HG02884 (cell line): ENCODE data around the gene SETD4.

Experiments
- ATAC-seq: cut with Tn5 transposase; IDR thresholded peaks from one replicate; pipeline ENCODE4 v1.9.1; 2021; ENCODE audit warnings: mild to moderate bottlenecking, moderate library complexity; ENCODE audit not compliant: unreplicated experiment

The SETD4 gene

GRCh38 chr21:36048357-36048756 is 12.0 kb downstream of the SETD4 start:
- no peak for ATAC-seq

DNA sequence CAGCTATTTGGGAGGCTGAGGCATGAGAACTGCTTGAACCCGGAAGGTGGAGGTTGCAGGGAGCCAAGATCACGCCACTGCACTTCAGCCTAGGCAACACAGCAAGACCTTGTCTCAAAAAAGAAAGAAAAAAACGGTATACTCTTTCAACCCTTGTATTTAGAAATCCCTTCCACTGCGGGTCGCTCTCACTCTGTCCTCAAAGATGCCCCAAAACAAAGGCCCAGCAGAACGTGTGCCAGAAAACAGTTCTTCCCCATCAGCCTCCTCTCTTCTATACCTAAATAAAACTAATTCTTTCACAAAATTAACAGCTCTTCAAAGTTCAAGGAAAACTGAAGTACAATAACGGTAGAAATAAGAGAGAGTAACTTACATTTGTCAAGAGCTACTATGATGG is 13.2 kb downstream of the SETD4 start:
- ATAC-seq: no peak

DNA sequence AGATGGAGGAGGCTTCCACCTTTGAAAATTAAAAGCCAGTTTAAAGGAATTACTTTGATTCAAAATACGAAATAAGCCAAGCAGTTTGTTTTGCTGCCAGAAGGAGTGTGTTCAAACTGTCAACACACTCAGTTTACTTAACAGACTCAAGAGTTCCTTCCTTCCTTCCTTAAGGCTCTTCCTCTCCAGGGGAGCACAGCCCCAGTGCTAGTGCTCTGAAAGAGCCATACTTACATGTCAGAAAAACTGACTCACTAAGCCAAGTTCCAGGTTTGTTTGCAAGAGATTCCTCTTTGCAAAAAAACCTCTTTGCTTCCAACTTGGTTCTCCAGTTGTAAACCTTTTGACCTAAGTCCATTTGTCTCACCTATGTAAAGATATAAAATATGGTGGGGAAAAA is 14.3 kb downstream of the SETD4 start:
- no peak for ATAC-seq

DNA sequence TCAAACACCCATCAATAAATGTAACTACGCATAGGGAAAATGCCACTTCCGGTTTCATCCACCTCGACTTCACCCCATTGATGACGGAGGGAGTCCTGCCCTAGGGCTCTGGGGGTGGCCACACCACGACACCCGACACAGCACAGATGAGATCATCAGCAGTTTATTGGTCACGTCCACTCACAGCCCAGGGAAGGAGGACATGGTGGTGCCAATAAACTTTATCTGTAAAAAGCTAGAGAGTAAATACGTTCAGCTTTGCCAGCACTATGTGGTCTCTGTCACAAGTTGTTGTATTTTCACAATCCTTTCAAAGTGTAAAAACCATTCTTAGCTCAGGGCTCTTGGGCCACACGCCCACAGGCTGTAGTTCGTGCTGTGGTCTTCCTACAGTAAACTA is 16.3 kb downstream of the SETD4 start:
- ATAC-seq: no peak

- no peak for ATAC-seq
Measured at GRCh38 chr21:36041910-36042309, 18.4 kb downstream of the SETD4 start.

- no peak for ATAC-seq
Measured at GRCh38 chr21:36040389-36040788, 19.9 kb downstream of the SETD4 start.

DNA sequence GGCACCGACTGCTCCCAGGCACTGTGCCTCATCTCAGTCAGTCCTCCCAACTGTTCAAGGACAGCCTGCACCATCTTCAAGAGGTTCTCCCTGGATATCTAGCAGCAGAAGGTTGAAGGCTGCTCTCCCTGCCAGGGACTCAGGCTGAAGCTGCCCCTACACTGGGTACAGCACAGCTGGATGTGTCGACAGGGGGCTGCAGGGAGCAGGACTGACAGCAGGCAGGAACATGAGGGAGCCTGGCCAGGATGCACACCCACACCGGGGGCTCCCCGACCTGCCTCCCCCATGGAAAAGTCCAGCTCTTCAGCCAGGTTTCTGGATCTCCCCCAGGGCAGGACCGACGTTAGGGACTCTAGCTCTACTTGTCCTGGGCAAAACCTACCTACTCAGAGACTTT is 20.5 kb downstream of the SETD4 start:
- no peak for ATAC-seq

DNA sequence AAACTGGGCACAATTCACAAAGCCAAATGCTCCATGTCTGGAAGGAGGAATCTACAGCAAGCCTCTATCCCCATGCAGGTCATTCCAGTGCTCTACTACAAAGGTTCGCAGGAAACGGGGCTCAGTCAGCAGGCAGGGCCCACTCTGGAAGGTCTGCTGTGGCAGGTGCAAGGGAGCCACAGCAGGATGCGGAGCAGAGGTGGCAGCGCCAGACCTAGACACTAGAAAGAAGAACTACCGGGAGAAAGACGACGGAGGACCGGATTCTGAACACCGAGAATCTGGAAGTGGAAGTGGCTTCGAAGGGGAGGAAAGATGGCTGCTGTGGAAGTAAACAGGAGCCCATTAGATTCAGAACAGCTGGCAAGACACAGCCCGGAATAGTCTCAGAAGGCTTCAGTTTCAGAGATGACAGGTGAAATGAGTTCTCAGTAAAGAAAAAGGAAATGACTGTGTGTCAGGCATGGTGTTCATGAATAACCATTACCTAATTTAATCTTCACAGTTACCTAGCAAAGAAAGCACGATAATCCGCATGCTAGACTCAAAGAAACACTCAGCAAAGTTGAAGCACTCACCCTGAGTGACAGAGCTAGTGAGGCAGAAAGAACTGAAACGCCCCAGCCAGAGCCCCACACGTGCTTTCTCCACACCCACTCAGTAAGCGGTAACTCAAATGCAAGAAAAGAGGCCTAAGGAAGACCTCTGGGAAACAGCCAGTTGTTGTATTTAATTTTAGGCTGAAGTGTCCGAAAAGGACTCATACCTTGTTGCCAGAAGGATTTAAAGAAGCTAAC is 21.4 kb downstream of the SETD4 start:
- no peak for ATAC-seq

DNA sequence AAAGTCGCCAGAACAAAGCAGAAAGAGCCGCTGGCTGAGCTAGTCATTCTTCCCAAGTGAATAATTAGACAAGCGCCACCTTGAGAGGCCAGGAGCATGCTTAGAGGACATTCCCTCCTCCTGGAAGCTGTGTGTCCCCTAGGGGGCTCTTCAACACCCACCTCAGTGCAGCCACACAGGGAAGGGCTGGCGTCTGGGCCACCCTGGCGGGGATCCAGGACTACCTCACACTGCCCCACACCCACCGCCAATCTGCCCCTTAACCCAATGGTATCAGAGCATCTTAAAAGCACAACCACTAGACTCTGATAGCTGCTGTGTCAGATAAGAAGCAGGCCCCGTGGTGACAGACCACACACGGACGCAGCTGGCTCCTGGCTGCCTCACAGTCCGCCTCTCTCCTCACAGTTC is 24.9 kb downstream of the SETD4 start:
- ATAC-seq: no peak

GRCh38 chr21:36034211-36034913 is 26.0 kb downstream of the SETD4 start:
- ATAC-seq: no peak

- ATAC-seq: no peak
Measured at GRCh38 chr21:36032647-36033406, 27.5 kb downstream of the SETD4 start.

DNA sequence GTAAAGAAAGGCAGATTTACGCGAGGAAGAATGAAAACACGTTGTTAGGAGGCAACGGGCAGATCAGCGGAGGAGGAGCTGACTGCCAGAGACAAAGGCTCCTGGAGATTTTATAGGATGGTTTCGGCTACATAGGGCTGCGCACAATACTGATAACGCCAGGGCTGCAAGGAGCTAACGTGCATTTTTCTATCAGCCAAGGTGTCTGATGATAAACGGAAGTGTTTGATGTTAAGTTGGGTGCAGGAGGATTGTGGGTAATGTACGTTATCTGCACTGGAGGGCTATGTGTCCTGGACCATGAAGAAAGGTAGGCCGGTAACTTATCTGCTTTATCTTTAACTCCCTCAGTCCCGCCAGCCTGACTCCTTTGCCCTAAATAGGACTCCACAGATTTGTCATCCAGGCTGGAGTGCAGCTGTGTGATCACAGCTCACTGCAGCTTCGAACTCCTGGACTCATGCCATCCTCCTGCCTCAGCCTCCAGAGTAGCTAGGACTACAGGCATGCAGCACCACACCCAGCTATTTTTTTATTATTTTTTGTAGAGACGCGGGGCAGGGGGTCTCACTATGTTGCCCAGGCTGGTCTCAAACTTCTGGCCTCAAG is 29.6 kb downstream of the SETD4 start:
- ATAC-seq: no peak

GRCh38 chr21:36029309-36029708 is 31.0 kb downstream of the SETD4 start:
- no peak for ATAC-seq

GRCh38 chr21:36028127-36029069 is 31.9 kb downstream of the SETD4 start:
- ATAC-seq: peak; percentile 52

GRCh38 chr21:36027347-36027746 is 33.0 kb downstream of the SETD4 start:
- ATAC-seq: no peak

DNA sequence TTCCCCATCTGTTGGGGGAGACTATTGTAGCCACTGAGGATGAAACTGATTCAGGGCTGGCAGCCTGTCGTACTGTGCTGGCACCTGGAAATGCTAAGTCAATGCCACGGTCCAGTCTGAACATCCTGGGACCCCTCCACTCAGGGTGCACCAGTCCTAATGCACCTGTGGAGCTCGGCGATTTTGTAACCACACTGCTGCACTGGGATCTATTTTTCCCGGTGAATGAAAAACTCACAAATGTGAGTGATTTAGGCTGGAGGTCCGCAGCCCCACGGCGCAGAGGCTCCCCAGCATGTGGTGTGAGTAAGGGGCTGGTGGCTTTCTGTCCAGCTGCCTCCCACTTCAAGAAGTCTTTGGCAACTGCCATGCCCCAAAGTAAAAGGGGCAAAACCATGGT is 35.5 kb downstream of the SETD4 start:
- no peak for ATAC-seq

DNA sequence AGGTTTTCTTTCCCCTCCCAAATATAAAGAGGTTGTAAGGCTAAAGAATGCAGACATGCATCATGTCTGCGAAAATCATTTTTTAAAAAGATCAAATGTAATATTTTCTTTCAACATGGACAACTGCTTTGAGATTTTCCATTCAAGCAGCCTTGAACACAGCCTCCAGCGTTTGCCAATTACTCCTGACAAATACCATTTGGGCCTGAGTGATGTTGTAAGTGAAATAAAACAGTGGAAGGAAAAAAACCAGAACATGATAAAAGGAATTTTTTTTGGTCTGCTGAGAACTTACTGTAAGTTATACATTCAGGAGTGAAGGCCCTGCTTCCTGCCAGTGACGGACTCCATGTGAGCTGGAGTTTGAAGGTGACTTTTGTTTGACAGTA is 37.2 kb downstream of the SETD4 start:
- no peak for ATAC-seq

DNA sequence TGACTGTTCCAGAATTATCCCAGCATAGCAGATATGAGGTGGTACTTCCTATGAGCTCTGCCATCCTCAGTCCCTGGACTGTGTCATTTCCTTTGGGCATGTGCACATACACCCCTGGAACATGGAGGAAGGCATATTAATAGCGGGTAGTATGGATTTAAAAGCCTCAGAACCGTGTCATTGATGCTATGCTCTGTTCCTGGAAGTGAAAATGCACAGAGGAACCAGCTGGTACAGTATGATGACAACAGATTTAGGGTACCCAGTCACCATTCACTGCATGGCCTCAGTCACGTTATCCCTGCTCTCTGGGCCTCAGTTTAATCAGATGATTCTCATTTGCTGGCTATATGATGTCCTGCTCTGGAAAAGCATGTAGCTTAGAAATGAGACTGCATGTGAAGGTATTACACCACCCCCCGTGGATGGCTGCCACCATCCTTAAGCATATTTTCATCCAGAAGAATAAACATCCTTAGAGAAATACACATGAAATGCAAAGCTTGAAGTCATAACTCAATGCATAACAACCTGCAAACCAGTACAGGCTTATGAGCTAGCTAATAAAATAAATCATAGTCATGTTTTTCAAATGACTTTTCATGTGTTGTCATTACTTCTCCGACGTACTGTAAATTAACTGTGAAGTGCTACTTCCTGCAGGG is 37.8 kb downstream of the SETD4 start:
- ATAC-seq: no peak

DNA sequence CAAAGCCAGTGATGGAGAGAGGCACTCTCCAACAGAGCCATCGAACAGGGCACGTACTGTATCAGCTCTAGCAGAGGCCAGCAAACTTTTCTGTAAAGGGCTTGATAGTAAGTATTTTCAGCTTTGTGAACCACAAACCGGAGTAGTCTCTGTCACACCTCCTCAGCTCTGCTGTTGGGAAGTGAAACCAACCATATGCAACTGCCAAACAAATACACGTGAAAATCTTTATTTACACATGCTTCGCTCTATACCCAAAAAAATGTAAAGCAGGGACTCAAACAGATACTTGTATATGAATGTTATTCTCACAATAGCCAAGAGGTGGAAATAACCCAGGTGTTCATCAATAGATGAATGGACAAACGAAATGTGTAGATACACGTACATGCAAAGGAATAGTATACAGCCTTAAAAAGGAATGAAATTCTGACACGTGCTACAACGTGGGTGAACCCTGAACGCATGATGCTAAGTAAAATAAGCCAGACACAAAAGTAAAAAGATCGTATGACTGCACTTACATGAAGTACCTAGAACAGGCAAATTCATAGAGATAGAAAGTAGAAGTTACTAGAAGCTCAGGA is 39.0 kb downstream of the SETD4 start:
- ATAC-seq: peak; percentile 75
